GM19239 (cell line): ENCODE measurements around the gene SLIT3.

Experiments used
- DNase-seq: peaks from one replicate; pipeline ENCODE4 v3.0.0; 2011; ENCODE audit warnings: low spot score; ENCODE audit not compliant: insufficient read length
- FAIRE-seq: peaks from 2 replicates; lab custom pipeline; 2011; peaks lifted over from hg19 to GRCh38; lab: Jason Lieb, UNC

Gene SLIT3

DNA sequence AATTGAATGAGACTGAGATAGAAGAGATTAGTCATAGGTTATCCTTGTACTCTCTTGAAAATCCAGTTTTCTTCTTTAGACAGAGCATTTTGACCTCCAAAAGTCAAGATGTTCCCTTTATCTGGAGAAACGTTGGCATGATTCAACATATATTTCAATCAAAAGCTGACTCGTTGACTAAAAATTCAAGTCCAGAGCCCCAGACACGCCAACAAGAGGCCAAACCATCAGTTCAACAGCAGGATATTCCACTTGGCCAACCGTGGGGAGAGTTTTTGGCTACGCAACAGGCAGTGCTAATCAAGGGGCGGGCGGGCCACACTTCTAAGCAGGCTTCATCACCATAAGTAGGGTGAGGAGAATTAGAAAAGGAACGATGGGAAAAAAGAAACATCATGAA lies 119.1 kb downstream of the SLIT3 start:
- DNase-seq, result no peak
- FAIRE-seq, result no peak

DNA sequence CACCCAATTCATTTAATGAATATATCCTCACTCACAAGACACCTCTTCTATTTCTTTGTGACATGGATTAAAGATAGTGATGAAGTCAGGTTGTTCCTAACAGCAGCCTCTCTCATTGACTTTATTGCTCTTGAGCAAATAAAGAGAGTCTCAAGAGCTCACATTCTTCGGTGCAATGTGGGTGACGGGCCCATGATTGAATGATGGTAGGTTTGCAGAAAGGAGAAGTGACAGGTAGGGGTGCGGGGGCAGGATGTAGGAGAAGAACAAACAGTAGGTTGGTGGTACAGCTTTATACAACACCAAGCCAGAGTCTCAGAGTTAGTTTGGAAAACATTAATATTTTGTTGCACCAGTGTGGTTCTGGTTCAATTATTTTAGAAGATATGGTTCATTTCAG lies 122.2 kb downstream of the SLIT3 start:
- no peak for DNase-seq
- no peak for FAIRE-seq

DNA sequence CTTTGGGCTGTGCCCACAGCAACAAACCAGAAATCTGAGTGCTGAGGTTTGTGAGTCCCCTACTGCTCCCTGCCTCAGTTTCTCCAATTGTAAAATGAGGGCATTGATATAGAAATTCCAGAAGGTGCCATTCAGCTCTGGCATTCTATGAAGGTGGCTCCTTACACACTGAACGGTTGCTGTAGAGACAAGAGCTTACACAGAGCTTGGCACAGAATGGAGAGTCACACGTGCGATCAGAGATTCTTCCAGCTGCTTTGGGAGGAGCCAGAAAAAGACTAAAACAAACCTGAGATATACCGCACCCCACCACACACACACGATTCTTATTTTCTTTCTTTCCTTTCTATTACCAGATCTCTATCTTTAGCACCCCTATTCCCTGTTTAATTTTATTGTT lies 122.7 kb downstream of the SLIT3 start:
- DNase-seq, result no peak
- no peak for FAIRE-seq

DNA sequence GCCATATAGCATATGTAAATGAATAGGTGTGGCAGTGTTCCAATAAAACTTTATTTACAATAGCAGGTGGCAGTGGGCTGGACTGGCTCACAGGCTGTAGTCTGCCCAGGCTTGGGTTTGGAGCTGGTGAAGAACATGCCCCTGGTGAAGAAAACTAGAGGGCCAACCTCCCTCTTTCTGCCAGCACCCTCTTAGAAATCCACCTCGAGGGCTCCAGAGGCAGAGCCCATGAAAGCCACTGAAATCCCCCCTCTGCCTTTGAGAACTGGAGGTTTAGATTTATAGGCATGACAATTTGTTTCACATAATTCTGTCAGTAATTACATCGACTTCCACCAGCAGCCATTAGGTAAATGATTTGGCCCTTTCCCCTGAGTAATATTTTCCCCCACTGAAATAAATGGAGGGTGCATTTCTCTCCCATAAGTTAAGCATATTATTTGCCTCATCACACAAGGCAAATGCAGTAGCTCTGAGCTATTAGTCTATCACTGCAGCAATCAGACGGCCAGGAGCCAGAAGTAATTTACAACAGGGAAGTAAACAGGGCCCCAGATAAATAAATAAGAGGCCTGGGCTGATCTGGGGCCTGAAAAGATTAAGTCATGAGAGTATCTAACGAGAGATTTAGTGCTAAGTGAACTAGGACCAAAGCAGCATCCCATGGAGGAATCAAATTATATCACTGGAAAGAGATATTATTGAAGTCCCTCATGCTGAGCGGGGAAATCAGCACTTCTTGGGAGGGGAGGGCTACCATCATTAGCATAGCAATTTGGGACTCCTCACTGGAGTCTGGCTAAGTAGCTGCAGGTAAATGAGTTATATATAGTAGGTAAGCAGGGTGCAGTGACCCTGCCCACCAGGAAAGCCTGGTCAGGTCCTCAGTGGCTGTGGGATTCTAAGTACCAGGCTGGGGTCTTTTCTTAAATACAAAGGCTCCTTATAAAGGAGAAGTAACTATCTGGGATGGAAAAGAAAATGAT lies 123.9 kb downstream of the SLIT3 start:
- FAIRE-seq, result no peak
- DNase-seq, result no peak

DNA sequence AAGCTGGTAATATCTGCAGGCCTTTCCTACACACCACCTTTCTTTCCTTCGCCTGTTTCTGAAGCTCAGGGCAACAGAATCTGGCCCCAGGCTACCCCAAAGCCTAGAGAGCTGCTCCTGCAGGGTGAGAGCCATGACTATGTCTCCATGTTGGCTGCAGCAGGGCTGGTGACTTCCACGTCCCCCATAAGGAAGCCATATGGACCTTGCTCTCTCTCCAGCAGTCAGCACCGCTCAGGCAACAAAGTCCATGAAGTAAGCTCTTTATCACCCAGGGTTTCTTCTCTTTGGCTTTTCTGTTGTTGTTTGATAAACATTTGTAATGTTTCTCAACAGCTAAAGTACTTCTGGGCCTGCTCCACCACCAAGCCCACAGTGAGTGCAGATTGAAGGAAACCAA lies 125.2 kb downstream of the SLIT3 start:
- no peak for FAIRE-seq
- no peak for DNase-seq

DNA sequence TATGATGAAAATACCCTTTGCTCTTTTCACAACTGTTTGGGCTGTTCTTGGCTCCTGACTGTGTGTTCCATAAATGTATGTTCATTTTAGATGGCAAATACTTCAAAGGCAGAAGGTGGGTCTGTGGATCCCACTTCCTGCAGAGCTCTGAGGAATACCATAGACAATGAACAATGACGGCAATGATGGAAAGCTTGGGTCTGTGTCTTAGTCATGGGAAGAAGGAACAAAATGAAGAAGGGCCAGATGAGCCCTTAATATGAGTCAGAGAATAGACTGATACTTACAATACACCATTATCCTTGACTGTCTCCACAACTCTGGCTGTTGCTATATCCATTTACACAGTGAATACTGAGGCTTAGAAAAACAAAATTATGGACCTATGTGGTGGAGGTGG lies 126.0 kb downstream of the SLIT3 start:
- FAIRE-seq, result no peak

DNA sequence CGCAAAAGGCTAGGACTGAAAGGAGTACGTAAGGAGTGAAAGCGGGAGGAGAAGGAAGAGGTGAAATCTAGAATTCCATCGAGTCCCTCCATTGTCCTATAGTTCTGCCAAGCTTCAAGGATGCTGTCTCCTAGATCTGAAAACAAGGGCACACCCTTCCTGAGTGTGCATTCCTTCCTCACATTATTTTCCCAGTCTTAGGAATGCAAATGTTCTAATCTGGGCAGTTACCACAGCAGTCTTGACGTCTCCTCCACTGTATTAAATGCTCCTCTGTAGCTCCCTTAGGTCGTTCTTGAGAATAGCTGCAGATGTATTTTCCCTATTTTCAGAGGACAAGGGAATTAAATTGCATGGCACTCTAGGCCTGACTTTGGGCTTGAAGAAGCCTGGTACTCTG lies 127.6 kb downstream of the SLIT3 start:
- DNase-seq (no peak), FAIRE-seq (no peak)

More for the DNA sequence above, 126.0 kb downstream of the SLIT3 start:
- DNase-seq, result no peak

DNA sequence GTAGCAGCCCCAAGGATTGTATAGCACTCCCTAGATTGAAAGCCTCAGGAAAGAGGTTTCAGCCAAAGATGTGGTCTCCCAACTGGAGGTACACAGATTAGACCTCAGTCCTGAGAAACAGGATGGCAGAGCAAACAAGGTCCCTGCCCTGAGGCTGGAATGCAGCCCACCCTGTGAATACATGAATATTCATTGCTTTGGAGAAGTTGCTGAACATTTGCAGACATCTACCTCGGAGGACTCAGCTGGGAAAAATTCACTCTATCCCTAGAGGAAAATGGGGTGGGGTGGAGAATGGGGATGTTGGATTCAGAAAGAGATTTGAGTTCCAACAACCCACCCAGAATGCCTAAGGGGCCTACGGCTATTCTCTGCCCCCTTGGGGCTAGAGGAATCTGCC lies 129.4 kb downstream of the SLIT3 start:
- DNase-seq, result no peak
- no peak for FAIRE-seq

DNA sequence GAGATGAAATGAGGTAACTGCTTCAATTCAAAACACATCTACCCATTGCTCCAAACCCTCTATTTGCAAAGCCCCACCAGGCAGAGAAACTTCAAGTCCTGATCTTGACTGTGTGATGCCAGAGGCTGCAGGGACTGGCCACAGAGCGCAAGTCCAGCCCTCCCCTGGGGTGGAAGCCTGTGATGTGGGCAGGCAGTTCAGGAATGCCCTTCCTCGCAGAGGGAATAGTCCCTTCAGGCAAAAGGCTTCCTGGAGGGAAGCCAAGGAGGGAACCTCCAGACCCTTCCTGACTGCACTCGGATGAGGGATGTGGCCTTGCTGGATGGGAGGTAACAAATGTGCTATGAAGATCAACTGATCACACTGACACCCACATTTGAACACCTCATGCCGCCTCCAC lies 131.2 kb downstream of the SLIT3 start:
- FAIRE-seq (no peak), DNase-seq (no peak)

DNA sequence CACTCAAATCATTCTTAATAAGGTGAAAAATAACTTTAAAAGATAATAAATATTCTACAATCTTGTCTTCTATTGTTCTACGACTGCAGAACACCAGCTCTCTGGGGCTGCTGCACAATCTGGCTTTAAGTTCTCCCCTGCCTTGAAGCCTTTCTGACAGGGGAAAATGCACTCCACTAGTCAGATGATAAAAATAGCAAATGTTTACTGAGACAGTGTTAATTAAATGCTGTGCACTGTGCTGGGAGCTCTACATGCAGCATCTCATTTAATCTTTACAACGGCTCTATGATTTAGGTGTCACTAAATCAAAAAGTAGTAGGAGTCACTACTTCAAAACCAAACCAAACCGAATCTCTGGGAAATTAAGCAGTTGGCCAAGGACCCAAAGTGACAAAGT lies 132.7 kb downstream of the SLIT3 start:
- no peak for FAIRE-seq

DNA sequence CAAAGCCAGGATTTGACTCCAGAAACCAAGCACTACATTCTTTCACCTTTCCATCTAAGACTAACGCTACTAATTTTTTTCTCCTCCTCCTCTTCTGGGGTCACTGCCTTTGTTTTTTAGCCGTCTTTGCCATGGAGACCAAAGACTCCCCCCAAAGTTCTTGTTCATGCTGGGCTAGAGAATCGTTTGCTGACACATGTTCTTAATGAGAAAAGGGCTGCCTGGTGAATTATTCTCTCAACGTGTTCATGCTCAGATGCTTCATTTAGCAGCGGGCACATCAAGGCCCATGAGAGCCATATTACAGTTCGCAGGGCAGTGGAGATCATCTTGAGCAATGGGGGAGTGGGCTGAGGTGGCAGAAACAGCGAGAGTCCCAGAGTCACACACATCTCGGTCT lies 134.9 kb downstream of the SLIT3 start:
- DNase-seq (no peak), FAIRE-seq (no peak)

More for the DNA sequence above, 132.7 kb downstream of the SLIT3 start:
- no peak for DNase-seq

DNA sequence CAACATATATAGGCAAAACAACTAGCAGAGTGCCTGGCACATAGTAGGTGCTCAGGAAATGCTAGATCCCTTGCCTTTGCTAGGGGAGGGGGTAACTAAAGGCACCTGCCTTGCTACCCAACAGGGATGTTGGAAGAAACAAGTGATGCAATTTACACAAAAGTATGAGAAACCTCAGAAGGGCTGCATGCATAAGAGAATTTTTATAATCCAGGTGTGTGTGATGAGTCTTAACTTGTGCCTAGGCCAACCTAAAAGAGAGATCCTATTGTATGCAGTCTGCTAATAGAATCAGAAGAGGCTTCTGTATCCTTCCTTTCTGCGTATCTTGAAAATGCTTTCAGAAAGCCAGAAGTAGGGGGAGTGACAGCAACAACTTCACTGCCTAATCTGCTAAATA lies 135.9 kb downstream of the SLIT3 start:
- DNase-seq (no peak), FAIRE-seq (no peak)

DNA sequence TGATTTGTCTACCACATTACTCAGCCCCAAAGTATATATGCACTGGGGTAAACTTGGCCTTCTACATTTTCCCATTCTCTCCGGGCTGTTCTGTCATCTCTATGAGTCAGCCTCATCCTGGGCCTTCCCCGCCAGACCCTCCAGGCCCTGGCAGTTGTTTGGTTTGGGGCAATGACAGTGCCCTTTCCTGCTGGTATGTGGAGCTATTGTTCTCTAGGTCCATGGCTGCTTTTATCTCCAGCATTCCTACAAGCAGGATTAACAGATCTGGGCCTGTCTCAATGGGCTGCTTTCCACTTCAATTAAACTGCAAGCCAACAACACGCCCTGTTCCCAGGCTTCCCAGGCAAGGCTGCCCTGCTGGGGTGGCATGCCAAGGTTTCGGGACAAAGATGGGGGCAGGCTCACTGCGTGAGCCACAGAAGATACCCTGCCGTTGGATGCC lies 136.4 kb downstream of the SLIT3 start:
- FAIRE-seq (no peak), DNase-seq (no peak)

DNA sequence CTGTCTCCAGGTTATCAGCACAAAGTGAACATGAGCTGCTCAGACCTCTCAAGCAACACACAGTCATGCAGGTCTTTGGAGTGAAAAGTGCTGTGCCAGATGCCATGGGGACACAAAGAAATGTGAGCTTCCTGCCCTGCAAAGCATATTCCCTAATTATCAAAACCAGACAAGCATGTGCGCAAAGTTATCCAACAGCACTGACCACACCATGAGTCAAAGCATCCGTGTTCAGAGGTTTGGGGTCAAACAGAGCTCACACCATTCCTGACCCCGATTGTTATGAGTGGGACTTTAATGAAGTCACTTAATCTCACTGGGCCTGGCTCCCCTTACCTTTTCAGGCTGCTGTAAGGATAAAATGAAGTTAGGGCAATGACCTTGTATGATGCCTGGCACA lies 138.5 kb downstream of the SLIT3 start:
- DNase-seq (no peak), FAIRE-seq (no peak)

DNA sequence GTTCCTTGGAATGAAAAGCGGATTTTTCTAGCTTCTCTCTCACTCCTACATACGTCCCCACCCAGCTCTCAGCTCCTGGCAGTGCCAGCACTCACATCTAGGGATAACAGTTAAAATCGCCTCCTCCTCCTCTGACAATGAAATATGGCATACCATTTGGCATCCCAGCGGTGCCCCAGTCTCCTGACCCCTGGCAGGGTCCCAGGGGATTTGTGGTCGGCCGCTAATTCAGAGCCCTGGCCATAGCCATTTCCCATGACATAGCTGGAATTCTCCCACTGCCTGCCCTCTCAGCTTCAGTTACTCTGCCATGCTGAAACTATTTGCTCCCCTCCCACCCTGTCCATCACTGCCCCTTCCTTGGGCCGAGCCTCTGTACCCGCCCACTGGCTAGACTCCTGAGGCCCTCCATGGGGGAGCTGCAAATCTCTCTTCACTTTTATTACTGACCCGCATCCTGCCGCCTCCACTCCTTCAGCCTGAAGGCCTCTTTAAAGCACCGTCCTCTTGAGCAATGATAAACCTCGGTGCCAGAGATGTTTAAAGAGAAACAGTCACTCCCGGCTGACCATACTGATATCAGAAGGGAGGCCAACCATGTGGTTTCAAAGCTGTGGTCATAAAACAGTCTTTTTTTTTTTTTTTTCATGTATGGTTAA lies 139.8 kb downstream of the SLIT3 start:
- DNase-seq (no peak), FAIRE-seq (no peak)

DNA sequence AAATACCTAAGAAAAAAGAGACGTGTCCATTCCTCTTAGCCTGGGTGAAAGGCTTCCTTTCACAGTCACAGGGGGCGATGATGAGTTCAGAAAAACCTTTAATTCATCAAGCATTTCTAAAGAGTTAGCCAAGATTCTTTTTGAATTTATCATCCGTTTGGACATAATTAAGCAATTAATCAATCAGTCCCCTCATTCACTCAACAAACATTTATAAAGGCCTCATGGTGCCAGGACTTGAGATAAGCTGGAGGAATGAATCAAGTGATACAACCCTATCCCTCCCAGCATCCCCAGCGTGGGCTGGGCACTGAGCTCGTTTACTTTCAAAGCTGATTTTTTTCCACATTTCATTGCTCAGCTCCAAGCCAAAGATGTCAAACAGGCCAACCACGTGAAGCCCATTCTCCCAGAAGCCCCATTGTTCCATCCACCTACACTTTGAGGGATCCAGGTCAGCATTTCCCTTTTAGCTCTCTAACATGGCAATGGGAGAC lies 140.5 kb downstream of the SLIT3 start:
- no peak for DNase-seq
- no peak for FAIRE-seq

DNA sequence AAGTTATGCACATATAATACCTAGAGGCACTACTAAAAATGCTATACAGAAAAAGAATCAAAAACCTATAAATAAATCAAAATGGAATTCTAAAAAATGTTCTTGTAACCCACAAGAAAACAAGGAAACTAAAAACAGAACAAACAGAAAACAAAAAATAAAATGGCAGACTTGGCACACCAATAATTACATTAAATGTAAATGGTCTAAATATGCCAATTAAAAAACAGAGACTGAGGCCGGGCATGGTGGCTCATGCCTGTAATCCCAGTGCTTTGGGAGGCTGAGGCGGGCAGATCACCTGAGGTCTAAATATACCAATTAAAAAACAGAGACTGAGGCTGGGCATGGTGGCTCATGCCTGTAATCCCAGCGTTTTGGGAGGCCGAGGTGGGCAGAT lies 142.2 kb downstream of the SLIT3 start:
- FAIRE-seq, result no peak
- no peak for DNase-seq

DNA sequence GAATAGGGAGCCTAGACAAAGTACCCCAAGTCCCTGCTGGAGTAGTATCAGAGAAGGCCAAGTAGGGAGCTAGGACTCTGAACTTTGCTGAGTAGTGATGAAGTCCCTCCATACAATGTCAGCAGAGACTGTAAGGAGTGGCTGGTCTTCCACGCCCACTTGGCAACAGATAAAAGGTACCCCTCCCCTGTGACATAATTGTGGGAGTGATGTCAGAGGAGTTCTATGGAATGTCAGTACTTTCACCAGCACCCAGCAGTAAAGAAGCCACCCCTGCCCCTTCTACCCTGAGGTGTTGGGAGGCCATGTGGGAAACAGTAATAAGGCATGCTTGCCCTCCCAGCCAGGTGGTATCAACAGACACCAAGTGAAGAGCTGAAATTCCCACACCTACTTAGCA lies 143.9 kb downstream of the SLIT3 start:
- FAIRE-seq, result no peak
- DNase-seq, result no peak

DNA sequence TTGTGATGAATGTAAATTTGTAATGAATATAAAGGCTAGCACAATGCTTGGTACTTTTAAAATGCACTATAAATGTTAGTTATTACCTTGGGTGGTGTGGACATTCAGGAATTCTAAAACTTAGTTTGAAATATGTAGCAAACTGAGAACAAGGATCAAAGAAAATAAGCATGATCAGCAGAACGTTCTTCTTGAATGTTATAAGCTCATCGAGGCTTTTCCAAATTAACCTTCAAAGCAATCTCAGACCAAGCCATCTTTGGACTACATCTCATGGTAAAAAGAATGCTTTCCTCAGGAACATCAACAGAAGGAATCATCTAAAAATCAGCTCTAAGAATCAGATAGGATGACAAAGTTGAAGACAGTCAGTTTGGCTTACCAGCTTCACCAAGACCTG lies 146.3 kb downstream of the SLIT3 start:
- no peak for FAIRE-seq

DNA sequence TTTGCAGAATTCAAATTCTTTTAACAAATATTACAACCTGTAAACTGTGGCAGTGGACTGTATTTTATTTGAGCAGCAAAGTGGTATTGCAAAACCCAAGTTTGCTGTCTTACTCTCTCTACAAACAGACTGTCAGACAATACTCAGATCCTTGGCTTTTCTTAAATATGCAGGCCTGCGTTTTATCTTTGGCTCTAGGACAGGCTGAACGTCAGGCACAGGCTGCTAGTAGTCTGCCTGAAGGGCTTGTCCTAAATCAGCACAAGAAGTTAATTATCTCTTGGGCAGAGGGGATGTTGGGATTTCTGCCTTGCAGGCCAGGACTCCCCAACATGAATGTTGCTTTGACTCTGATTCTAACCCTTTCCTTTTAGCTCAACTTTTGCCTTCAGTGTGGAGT lies 147.5 kb downstream of the SLIT3 start:
- FAIRE-seq (no peak), DNase-seq (no peak)

More for the DNA sequence above, 146.3 kb downstream of the SLIT3 start:
- no peak for DNase-seq

DNA sequence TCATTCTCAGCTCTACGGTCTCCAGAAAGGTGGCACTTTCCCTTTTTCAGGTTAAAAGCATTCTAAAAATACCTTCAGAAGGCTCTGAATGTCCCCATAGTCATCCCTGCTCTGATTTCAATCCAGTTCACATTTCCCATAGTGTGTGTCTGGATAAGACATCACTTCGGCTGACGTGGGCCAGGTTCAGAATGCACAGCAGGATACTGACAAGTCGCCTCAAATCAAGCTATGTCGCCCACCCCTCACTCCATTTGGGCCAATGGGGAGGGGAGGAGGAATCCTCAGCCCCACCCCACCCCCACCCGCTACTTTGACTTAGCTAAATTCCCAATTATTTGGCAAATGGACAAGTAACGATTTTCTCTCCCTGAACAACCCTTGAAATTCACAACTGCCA lies 148.0 kb downstream of the SLIT3 start:
- FAIRE-seq, result no peak
- no peak for DNase-seq
